GM04504 (cell line): ENCODE results near the gene OTUD7B.
"Not testable (repeated sequence)": the region's sequence is repeated elsewhere in the genome, so short reads cannot be mapped to it uniquely, and the experiment has no call there.

Source experiments
- DNase-seq: peaks from one replicate; pipeline ENCODE4 v3.0.0-alpha.2; 2012; ENCODE audit warnings: low read depth

Gene OTUD7B

DNA sequence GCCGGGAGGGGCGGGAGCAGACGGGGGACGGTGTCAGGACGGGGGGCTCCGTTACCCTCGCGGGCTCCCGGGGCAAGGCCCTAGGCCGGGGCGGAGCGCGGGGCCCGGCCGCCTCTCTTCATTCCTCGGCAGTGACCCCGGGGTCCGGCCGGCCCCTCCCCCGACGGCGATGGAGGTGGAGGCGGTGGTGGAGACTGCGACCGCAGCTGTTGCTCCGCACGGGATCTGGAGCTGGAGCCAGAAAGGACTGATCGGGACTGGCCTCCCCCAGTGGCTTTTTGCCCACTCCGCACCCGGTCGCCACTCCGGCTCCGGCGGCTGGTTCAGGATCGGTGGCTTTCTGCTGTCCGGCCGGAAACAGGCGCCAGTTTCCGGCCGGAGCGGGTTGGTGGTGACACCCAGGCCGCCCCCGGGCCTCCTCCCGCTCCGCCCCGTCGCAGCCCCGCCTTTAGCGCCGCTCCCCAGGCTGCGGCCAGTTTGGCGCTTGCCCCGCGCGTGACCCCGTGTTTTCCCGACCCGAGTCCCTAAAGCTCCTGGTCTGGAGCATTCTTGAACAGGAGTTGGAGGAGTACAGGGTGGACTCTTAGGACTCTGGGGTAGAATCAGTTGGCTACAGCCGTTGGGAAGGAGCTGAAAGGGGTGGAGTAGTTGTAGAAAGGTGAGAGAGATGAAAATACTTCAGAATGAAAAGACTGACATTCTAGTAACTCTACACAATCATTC, at the start of gene OTUD7B:
Gene OTUD7B (minus strand): TSS at position 334 of the 723 bp plus-strand sequence. CDS start 33,216 bp downstream, outside the sequence.
- DNase-seq: peak; percentile 81

- DNase-seq: no peak
These were observed 49.7 kb upstream of the OTUD7B start for GRCh38 chr1:150060260-150060659.

DNA sequence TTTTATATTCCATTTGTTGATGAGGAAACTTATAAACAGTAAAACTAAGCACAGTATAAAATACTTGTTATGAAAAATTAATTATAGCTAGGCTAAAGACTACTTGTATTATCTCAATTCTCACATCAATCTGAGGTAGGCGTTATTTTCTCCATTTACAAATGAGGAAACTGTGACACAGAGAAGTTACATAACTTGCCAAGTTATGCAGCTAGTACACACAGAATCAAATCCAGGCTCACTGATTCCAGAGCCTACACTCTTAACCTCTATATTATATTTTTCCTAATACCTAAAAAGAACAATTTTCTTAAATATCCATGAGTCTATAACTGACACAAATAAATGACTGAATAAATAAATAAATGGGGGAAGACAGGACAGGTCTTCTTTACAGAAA, 45.9 kb upstream of the OTUD7B start:
- no peak for DNase-seq

DNA sequence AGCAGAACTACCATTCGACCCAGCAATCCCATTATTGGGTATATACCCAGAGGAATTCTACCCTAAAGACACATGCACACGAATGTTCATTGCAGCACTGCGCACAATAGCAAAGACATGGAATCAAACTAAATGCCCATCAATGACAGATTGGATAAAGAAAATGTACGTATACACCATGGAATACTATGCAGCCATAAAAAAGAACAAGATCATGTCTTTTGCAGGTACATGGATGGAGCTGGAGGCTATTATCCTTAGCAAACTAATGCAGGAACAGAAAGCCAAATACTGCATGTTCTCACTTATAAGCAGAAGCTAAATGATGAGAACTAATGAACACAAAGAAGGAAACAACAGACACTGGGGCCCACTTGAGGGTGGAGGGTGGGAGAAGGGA, 45.0 kb upstream of the OTUD7B start:
- DNase-seq: not testable (repeated sequence)

DNA sequence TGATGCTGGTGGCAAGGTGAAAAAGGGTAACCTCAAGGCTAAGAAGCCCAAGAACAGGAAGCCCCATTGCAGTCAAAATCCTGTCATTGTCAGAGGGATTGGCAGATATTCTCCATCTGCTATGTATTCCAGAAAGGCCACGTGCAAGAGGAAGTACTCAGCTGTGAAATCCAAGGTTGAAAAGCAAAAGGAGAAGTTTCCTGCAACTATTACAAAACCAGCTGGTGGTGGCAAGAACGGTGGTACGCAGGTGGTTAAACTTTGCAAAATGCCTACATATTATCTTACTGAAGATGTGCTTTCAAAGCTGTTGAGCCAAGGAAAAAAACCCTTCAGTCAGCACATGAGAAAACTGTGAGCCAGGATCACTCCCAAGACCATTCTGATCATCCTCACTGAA, 43.4 kb upstream of the OTUD7B start:
- DNase-seq: no peak

DNA sequence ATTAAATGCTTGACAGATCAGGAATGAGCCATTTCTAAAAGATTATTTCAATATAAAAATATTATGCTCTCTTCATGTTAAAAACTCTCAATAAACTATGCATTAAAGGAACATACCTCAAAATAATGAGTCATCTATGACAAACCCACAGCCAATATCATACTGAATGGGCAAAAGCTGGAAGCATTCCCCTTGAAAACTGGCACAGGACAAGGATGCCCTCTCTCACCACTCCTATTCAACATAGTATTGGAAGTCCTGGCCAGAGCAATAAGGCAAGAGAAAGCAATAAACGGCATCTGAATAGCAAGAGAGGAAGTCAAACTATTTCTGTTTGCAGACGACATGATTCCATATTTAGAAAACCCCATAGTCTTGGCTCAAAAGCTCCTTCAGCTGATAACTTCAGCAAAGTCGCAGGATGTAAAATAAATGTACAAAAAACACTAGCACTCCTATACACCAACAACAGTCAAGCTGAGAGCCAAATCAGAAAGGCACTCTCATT, 41.4 kb upstream of the OTUD7B start:
- not testable (repeated sequence) for DNase-seq

GRCh38 chr1:150051089-150051373, 40.5 kb upstream of the OTUD7B start:
- no peak for DNase-seq

GRCh38 chr1:150049926-150050325, 39.4 kb upstream of the OTUD7B start:
- no peak for DNase-seq

DNA sequence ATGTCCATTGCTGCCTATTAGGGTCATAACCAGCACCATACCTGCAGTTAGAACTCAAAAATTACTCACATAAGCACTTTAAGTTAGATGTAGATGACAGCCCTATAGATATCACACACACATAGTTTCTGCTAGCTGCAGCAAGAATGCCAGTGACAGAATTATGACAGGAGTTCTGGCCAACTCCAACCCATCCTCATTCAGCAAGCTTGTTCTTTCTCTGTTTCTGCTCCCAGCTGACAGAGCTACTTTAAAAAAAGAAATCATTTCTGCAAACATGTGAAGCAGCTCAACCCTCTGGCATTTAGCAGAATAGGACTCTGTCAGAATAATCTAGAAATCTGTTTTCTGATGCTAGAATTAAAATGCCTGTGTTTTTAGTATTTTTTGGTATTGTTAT, 23.8 kb upstream of the OTUD7B start:
- no peak for DNase-seq

- no peak for DNase-seq
These were observed 17.8 kb upstream of the OTUD7B start for GRCh38 chr1:150028322-150028721.

DNA sequence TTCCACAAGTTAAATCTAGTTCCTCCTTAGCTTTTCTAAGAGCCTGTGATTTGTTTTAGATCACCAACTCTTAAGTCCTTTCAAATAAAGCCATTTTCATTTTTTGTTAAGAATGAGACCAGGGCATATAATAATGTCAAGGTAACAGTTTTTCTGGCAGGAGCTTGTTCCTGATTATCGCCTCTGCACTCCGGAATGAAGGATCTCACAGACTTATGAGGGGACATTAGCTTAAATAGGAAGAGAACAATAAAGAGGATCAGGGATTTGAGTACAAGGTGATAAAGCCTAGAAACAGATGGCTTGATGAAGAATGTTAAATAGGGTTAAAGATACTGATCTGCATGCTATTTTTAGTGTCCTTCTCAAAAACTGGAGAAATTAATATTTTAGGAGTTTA, 13.6 kb upstream of the OTUD7B start:
- no peak for DNase-seq

DNA sequence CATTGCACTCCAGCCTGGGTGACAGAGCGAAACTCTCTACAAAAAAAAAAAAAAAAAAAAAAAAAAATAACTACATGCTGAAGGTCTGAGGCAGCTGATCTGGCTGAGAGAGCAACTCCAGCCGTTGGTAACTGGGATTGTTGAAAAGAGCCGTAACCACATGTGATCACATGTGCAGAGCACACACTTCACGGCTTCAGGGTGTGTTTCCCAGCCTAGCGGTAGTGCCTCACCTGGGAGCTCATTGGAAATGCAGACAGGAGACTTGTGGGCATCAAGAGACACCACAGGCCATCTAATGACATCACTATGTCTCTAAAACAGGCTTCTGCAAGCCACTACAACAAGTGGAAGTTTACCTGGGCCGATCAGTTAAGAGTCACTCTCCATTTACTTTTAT, 11.8 kb upstream of the OTUD7B start:
- no peak for DNase-seq

DNA sequence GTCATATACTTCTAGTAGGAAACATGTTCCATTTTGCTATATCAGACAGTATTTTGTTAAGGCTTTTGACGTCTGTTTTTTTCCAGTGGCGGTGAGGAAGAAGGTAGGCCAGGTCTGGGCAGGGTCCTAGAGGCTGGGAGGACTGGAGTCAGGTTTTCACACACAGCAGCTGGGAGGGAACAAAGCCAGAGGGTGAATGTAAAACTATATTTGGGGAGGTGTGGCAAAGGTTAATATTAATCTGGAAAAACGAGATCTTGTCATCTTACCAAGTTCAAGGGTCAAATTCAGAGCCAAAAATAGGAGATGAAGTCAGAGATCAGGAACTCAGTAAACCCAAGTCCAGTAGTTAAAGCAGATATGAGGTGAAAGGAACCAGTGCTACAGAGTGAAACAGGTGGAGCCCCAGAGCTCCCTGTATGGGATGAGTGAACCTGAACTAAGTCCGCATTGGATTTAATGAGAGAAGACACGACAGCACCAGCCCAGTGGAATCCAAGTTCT, 10.7 kb upstream of the OTUD7B start:
- no peak for DNase-seq

DNA sequence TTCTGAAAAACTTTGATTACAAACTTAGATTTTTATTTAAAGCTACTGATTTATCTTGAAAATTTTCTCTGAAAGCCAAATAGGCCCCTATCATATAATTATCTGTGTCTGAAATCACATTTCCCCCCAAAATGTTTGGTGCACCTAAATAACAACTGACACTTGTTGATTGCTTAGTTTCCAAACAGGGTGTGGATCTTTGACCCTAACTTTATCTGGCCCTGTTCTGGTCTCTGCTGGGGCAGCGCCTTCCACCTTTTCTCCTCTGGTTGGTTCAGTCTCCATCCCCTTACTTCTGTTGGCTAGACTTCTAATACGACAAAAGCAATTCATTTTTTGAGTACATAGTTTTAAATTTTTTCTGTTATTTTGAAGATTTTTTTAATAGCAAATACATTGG, 10.2 kb upstream of the OTUD7B start:
- no peak for DNase-seq

GRCh38 chr1:150018165-150018564, 7.6 kb upstream of the OTUD7B start:
- DNase-seq: no peak

GRCh38 chr1:150017206-150017750, 6.8 kb upstream of the OTUD7B start:
- no peak for DNase-seq

- no peak for DNase-seq
These were observed 5.2 kb upstream of the OTUD7B start for GRCh38 chr1:150015651-150016131.

GRCh38 chr1:150012611-150013010, 2.1 kb upstream of the OTUD7B start:
- no peak for DNase-seq

DNA sequence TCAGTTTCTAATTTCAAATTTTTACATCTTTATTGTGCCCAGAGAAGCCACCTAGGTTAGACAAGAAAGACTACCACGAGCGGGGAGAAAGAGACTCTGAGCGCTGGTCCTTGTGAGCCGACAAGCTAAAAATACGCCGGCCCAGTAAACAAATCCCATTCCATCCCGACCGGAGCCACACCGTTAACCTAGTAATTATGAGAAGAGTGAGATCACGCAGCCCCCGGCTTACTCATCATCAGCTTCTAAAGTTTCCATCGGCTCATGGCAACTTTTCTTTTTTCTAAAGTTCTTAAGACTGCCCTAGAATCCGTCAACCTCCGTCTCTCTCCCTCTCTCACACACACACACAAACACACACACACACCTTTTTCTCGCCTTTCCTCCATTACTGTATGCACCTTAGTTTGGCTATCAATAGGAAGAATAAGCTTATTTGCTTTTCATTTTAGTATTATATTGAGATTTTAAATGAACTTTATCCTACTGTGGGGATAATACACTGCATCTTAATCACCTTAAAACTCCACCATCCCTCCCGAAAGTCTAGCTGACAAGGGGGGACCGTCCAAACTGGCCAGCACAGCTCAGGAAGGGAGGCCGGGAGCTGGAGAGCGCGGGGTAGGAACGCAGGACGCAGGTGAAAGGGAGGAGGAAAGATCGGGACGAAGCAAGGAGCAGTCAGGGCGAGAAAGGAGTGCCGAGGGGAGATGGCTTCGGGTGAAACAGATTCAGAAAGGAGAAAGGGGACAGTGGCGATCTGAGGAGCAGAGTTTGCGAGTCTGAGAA, 728 bp downstream of the OTUD7B start:
- DNase-seq: peak; percentile 65

- no peak for DNase-seq
These were observed 1.8 kb downstream of the OTUD7B start for GRCh38 chr1:150008699-150009098.

- no peak for DNase-seq
These were observed 3.6 kb downstream of the OTUD7B start for GRCh38 chr1:150006881-150007421.

GRCh38 chr1:150005606-150006005, 4.9 kb downstream of the OTUD7B start:
- DNase-seq: no peak

DNA sequence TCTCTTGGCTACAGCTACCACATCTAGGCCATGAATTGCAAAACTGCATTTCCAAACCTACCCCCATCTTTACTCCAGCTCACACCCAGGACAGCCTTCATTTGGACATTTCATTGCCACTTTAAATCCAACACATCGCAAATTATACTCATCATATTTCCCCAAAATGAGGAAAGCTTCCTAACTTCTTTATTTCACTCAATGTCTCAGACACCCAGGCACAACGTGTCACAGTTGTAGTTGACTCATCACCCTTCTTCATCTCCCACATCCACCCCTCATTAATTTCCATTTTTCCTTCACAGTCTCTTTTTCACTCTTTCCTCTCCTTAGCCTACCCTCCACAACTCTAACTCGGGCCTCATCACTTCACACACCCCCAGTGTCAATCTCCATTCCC, 6.7 kb downstream of the OTUD7B start:
- no peak for DNase-seq
